Fibroblast of the aortic adventitia (primary cell): ENCODE measurements around the gene GLI2. TPM values are rescaled to one million over a fixed set of nuclear protein-coding genes. Genes with fewer than 3 reads are reported as not detected.

Experiments used
- DNase-seq: peaks from one replicate; pipeline ENCODE4 v3.0.0-alpha.2; 2010; ENCODE audit warnings: low read depth
- H3K4me3 ChIP-seq: 2 replicates; pipeline ENCODE4 v1.5.1; 2011; ENCODE audit warnings: low read depth, mild to moderate bottlenecking, control low read depth, low read length, moderate library complexity
- total RNA-seq: library from RNA; depleted of rRNA; stranded (reverse); fragments of >200 nt; gene quantifications from 2 replicates; pipeline ENCODE4 v1.2.3, GENCODE V29; 2012; ENCODE audit warnings: low replicate concordance
- TF ChIP-seq, protein P1 (sequence below): IDR thresholded peaks from 2 replicates; pipeline ENCODE4 v1.5.1; 2011; ENCODE audit warnings: mild to moderate bottlenecking, low read length, control low read depth, inconsistent platforms; ENCODE audit not compliant: insufficient read depth

GLI2 gene
- total RNA-seq, 1 donor, result 5.3 TPM

GRCh38 chr2:120764492-120764891 is 28.8 kb downstream of the GLI2 start:
- DNase-seq, result no peak
- TF ChIP-seq, protein P1, sequence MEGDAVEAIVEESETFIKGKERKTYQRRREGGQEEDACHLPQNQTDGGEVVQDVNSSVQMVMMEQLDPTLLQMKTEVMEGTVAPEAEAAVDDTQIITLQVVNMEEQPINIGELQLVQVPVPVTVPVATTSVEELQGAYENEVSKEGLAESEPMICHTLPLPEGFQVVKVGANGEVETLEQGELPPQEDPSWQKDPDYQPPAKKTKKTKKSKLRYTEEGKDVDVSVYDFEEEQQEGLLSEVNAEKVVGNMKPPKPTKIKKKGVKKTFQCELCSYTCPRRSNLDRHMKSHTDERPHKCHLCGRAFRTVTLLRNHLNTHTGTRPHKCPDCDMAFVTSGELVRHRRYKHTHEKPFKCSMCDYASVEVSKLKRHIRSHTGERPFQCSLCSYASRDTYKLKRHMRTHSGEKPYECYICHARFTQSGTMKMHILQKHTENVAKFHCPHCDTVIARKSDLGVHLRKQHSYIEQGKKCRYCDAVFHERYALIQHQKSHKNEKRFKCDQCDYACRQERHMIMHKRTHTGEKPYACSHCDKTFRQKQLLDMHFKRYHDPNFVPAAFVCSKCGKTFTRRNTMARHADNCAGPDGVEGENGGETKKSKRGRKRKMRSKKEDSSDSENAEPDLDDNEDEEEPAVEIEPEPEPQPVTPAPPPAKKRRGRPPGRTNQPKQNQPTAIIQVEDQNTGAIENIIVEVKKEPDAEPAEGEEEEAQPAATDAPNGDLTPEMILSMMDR, result no peak
- no peak overlapping the region for H3K4me3 ChIP-seq

GRCh38 chr2:120764991-120765677 is 29.5 kb downstream of the GLI2 start:
- DNase-seq, result peak; percentile 83
- peak overlapping the region; percentile 40 for H3K4me3 ChIP-seq
- TF ChIP-seq, protein P1, result no peak

DNA sequence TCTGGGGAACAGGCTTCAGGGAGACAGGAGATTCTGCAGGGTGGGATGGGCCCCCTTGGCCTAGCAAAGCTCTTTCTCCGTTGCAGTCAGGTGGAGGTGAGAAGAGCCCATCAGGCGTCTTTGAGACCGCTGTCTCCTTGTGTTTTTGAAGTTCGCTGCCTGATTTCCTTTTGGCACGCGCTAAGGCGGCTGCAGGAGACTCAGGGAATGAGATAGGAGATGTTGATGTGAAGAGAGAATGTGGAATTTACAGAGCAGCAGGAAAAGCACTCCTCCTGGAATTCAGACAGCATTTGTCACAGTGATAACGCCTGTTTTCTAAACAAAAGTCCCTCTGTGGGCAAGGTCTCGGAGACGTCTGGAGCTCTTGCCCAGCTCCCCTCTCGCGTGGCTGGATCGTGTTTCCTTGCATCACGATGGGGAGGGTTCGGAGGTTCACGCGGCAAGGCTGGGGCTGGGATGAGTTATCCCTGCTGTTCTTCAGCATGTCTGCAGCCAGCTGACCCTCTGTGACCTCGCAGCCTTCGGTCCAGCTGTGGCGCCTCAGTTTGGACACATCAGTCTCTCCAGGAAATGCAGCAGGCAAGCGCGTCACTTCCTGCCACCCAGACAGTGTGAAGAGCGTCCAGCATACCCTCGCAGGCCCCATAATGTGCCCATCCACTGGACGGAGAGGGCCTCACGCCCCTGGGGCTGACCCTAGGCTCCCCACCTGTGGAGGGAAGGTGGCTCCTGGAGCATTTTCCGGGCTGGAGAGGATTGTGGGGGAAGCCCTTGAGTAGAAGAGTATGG is 30.2 kb downstream of the GLI2 start:
- TF ChIP-seq, protein P1, result no peak
- H3K4me3 ChIP-seq, result peak overlapping the region; percentile 40
- peak; percentile 99 for DNase-seq

- TF ChIP-seq, protein P1, result no peak
- DNase-seq, result peak; percentile 60
- no peak overlapping the region for H3K4me3 ChIP-seq
Observed at GRCh38 chr2:120766470-120767351, 31.0 kb downstream of the GLI2 start.

DNA sequence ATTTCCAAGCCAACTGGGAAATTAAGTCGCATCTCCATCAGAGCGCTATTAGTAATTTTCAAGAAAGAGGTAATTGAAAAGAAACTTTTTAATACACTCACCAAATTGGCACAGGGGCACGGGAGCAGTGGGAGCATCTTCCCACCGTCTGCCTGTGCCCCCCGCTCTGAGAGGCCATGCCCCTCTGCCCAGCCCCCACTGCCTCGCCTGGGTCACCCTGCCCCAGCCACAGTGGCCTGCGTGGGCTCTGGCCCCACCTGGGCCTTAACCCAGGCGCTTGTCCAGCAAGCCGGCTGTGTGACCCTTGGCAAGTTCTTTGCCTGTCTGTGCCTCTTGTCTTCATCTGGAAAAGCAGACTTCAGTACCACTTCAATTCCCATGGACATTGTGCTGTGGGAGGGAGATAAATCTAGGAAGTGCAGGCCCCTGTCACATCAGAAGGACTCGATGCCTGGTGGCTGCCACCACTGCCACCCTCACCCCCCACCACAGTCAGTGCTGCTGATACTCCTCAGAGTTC is 31.9 kb downstream of the GLI2 start:
- DNase-seq, result no peak
- no peak overlapping the region for H3K4me3 ChIP-seq
- TF ChIP-seq, protein P1, result no peak
